NT2/D1 (cell line): ENCODE measurements around the gene RFT1.

ENCODE experiments used
- DNase-seq: peaks from one replicate; pipeline ENCODE4 v3.0.0-alpha.2; 2011; ENCODE audit warnings: low read depth, low spot score
- H3K27me3 ChIP-seq: 2 replicates; pipeline ENCODE4 v1.6.0; 2011; ENCODE audit warnings: mild to moderate bottlenecking; ENCODE audit not compliant: insufficient read length, insufficient read depth
- H3K36me3 ChIP-seq: 2 replicates; pipeline ENCODE4 v1.6.1; 2011; ENCODE audit warnings: mild to moderate bottlenecking, low read length, mixed read lengths; ENCODE audit not compliant: insufficient read depth, insufficient read length
- H3K4me1 ChIP-seq: 2 replicates; pipeline ENCODE4 v1.5.1; 2011; ENCODE audit not compliant: insufficient read depth, insufficient read length
- H3K4me3 ChIP-seq: 2 replicates; pipeline ENCODE4 v1.5.1; 2011; ENCODE audit warnings: low read depth; ENCODE audit not compliant: insufficient read length
- H3K9ac ChIP-seq: 2 replicates; pipeline ENCODE4 v1.6.0; 2011; ENCODE audit warnings: low read depth; ENCODE audit not compliant: insufficient read length
- H3K9me3 ChIP-seq: 2 replicates; pipeline ENCODE4 v1.5.1; 2011; ENCODE audit warnings: mild to moderate bottlenecking, low read length; ENCODE audit not compliant: insufficient read depth
- SUZ12 ChIP-seq: IDR thresholded peaks from 2 replicates; pipeline ENCODE4 v1.6.1; 2011; ENCODE audit not compliant: insufficient read length, insufficient read depth; ENCODE audit errors: extremely low read depth
- YY1 ChIP-seq: IDR thresholded peaks from 2 replicates; pipeline ENCODE4 v1.6.1; 2011; ENCODE audit not compliant: insufficient read length, insufficient read depth
- ZNF274 ChIP-seq: IDR thresholded peaks from 2 replicates; pipeline ENCODE4 v1.6.1; 2011; ENCODE audit warnings: mild to moderate bottlenecking, low read depth, low read length

RFT1 gene

DNA sequence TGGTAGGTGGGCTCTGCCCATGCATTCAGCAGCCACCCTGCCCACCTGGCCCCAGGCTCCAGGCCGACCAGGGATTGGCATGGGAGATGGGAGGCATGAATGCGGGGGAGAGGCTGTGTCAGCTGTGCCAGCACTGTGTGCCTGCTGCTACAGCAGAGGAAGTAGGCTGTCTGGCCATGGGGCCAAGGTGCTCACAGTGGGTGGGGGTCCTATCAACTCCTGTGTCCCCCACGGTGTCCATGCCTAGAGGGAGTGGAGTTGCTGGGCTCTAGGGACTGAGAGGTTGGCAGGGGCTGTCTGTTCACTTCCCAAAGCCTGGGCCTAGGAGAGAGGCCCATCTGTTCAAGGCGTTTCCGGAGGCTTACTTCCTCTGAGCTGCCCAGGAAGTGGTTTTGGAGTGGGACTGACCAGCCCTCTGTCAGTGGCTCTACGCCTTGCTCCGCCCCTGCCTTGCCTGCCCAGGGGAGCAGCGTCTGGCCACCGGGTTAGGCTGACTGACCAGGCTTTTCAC is 36.6 kb upstream of the RFT1 start:
- DNase-seq, result no peak
- Histone ChIP-seq H3K9ac (peak overlapping the region; percentile 14), H3K4me1 (peaks cover 53% of the 10 kb centered on the region), H3K36me3 (peaks cover 20% of the 10 kb centered on the region), H3K9me3 (no peaks in the 10 kb centered on the region), H3K27me3 (no peaks in the 10 kb centered on the region), H3K4me3 (no peak overlapping the region)
- no peak for TF ChIP-seq ZNF274
- no peak for TF ChIP-seq SUZ12

DNA sequence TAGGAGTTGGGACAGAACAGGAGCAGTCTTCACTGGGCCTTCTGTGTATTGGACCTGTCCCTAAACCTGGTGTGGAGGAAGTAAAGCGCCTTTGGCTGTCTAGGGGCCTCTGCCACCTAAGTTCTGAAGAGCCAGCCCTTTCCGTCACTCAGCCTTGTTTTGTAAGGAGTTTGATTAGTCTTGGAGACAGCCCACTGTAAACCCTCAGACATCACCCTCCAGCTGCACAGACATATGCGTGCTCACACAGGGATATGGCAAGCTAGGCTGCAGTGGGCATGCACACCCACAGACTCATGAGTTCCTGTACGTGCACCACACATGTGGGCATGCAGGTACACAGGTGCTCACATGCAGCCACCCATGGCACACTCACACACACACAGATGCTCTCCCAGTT is 36.0 kb upstream of the RFT1 start:
- Histone ChIP-seq H3K36me3 (peaks cover 20% of the 10 kb centered on the region), H3K4me1 (peaks cover 47% of the 10 kb centered on the region), H3K9ac (no peak overlapping the region), H3K4me3 (no peak overlapping the region), H3K9me3 (no peaks in the 10 kb centered on the region), H3K27me3 (no peaks in the 10 kb centered on the region)
- no peak for DNase-seq
- no peak for TF ChIP-seq YY1
- TF ChIP-seq ZNF274, result no peak
- TF ChIP-seq SUZ12, result no peak

DNA sequence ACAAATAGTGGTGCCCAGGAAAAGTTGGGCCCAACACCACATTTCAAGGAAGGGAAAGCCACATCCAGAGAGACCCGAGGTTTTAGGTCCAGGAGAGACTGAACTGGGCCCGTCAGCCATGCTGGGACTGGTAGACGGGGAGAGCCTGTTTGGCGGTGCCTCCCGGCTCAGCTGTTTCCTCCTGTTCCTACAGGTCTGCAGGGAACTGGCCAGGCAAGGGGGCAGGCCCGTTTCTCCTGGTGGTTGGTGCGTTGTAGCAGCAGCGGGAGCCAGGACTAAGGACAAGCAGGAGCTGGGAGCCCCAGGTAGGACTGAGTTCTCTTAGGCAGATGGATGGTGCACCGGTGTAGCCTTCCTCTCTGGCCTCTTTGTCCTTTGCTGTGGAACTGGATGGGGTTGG is 34.7 kb upstream of the RFT1 start:
- Histone ChIP-seq H3K4me3 (no peak overlapping the region), H3K27me3 (no peaks in the 10 kb centered on the region), H3K36me3 (peaks cover 16% of the 10 kb centered on the region), H3K4me1 (peaks cover 34% of the 10 kb centered on the region), H3K9me3 (no peaks in the 10 kb centered on the region), H3K9ac (no peak overlapping the region)
- TF ChIP-seq ZNF274 (no peak), YY1 (no peak), SUZ12 (no peak)
- no peak for DNase-seq

DNA sequence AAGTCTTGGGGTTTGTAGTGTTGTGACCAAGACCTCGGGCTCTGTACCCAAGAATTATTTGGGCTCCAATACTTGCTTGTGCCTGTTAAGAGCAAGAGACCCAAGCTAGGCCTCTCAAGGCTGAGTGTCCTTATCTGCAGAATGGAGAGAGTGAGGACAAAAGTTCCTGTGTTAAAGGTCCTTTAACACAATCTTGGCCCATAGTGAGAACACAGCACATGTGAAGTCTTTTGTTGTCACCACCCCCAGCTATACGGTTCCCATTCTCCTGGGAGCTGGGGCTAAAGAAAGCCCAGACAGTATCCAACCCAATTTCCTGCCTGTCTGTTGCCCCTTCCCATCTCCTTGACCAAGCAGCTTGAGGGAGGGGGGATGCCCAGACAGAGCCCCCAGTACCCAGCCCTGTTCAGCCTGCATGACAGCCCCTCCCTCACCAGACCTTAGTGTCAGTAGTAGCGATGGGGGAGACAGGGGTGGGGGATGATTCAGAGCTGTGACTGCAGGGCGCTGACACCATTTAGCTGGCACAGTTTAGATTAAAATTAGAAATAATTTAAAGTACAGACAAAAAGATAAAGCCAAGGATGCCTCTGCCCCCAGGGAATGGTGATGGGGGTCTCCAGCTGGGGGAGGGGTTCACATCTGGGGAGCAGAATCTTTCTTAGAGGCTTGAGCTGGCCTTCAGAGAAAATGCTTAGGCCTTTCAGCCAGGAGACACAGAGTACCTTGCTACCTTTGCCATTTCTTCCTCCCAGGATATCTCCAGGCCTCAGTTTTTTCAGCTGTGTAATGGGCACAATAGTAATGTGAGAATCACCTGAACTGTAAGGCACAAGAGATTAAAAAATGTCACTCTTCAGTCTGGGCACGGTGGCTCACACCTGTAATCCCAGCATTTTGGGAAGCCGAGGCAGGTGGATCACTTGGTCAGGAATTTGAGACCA is 33.5 kb upstream of the RFT1 start:
- Histone ChIP-seq H3K9me3 (no peaks in the 10 kb centered on the region), H3K4me3 (no peak overlapping the region), H3K9ac (peak overlapping the region; percentile 47), H3K36me3 (peaks cover 16% of the 10 kb centered on the region), H3K27me3 (no peaks in the 10 kb centered on the region), H3K4me1 (peaks cover 35% of the 10 kb centered on the region)
- no peak for TF ChIP-seq SUZ12
- TF ChIP-seq YY1, result no peak
- no peak for TF ChIP-seq ZNF274
- no peak for DNase-seq

DNA sequence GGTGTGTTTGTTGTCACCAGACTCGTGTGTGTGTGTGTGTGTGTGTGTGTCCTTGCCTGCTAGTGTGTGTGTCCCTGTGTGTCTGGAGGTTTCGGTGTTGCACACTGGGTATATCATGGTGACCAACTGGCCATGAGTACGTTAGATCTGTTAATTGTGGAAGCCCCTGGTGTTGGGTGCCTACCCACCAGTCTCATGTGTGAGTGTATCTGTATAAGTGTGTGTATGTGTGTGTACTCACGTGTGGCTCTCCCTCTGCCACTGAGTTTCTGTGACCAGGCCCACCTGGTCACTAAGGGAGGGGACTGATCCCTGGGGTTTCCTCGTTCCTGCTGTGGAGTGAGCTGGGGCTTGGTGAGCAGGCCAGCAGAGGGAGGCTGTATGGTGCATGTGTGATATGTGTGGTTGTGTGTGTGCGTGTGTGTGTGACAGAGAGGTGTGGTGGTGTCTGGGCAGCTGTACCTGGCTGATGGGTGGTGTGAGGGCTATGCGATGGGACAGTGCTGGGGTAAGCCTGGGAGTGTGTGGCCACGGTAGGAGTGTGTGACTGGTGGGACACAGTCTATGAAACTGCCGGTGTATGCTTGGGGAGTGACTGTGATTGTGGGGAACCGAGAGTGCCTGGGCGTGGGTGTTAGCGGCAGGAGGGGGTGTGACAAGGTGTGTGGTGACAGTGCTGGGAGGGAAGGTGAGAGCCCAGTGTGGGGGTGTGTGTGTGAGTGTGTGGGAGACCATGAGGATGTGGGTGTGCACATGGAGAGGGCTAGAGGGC is 32.6 kb upstream of the RFT1 start:
- Histone ChIP-seq H3K9me3 (no peaks in the 10 kb centered on the region), H3K4me1 (peaks cover 31% of the 10 kb centered on the region), H3K27me3 (no peaks in the 10 kb centered on the region), H3K9ac (peak overlapping the region; percentile 47), H3K36me3 (peaks cover 16% of the 10 kb centered on the region), H3K4me3 (peak overlapping the region; percentile 31)
- DNase-seq, result no peak
- TF ChIP-seq YY1 (no peak), ZNF274 (no peak), SUZ12 (no peak)

DNA sequence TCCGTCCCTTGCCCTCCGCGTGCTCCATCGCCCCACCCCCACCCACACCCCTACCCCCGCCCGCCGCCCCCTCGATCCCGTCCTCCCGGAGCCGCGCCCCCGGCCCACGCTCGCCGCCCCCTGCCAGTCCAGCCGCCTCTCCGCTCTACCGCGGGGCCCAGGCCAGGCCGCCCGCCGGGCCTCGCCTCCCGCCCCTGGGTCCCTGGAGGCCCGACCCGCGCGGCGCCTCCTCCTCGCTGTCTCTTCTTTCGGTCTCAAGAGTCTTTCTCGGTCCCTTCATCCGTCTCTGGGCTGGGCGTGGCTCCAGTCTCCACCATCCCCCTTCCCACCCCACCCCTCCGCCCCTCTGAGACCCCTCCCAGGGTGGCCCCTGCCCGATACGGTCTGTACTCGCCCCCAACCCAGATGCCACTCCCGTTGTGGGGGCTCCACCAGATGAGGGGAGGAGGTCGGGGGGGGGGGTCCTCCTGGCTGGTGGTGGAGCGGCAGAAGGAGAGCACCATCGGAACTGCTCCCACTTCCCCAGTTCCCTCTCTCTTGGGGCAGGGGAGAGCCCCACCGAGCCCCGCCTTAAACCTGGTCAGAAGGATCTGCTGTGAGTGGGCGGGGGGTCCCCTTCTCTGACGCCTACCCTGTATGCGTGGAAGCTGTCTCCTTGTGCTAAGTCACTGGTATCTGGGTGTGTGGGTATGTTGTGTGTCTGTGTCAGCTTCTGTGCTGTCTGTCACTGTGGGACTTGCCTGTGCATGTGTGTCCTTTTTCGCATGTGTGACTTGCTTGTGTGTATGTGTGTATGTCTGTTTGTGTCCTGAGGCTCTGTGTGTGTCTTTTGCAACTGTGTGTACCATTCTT is 31.8 kb upstream of the RFT1 start:
- TF ChIP-seq YY1 (no peak), ZNF274 (no peak), SUZ12 (no peak)
- Histone ChIP-seq H3K4me1 (peaks cover 23% of the 10 kb centered on the region), H3K9me3 (no peaks in the 10 kb centered on the region), H3K4me3 (peak overlapping the region; percentile 83), H3K9ac (peak overlapping the region; percentile 94), H3K36me3 (peaks cover 16% of the 10 kb centered on the region), H3K27me3 (no peaks in the 10 kb centered on the region)
- DNase-seq, result no peak
